HAP-1 (cell line): ENCODE results near the gene SPOP.

Source experiments
- DNase-seq, 2 experiments: peaks; one replicate each; pipeline ENCODE4 v3.0.0-alpha.2; 2016 to 2020; ENCODE audit warnings: low spot score in 2 of 2
- H3K27me3 ChIP-seq: fragments of 250-450 bp; sonication (Bioruptor Pico); 2 replicates; pipeline ENCODE4 v1.5.1; 2020; ENCODE audit warnings: low read depth, mild to moderate bottlenecking, moderate library complexity
- H3K36me3 ChIP-seq: fragments of 250-450 bp; sonication (Bioruptor Pico); replicated peaks from 2 replicates; pipeline ENCODE4 v1.5.1; 2020; ENCODE audit warnings: mild to moderate bottlenecking
- H3K4me1 ChIP-seq: fragments of 250-450 bp; sonication (Bioruptor Pico); 2 replicates; pipeline ENCODE4 v1.5.1; 2020; ENCODE audit warnings: mild to moderate bottlenecking
- H3K4me3 ChIP-seq: fragments of 250-450 bp; sonication (Bioruptor Pico); 2 replicates; pipeline ENCODE4 v1.5.1; 2020; ENCODE audit warnings: mild to moderate bottlenecking, moderate library complexity
- H3K9me3 ChIP-seq: fragments of 250-450 bp; sonication (Bioruptor Pico); 2 replicates; pipeline ENCODE4 v1.5.1; 2020; ENCODE audit warnings: mild to moderate bottlenecking, moderate library complexity
- in situ Hi-C: fragments of 300-500 bp; cut with MboI; formaldehyde crosslinking; loops from 3 replicates; pipeline ENCODE4 v1.14.3; 2020; ENCODE audit warnings: low sequenced_read_pairs, inconsistent platforms, mixed read lengths

SPOP gene

GRCh38 chr17:49577963-49578362 lies 99.9 kb downstream of the SPOP start:
- no peak for DNase-seq
- Histone ChIP-seq H3K4me1 (peaks cover 3% of the 10 kb centered on the region; the same call in 1 of the 2 replicates), H3K36me3 (no peaks in the 10 kb centered on the region), H3K4me3 (no peak overlapping the region), H3K9me3 (no peaks in the 10 kb centered on the region), H3K27me3 (no peaks in the 10 kb centered on the region)
- in situ Hi-C loops: loop anchor here (10.0 kb wide), 1 partner anchor 427 kb away; no protein-coding TSS in a partner anchor

- Histone ChIP-seq H3K4me1 (peaks cover 3% of the 10 kb centered on the region; the same call in 1 of the 2 replicates), H3K27me3 (no peaks in the 10 kb centered on the region), H3K9me3 (no peaks in the 10 kb centered on the region), H3K36me3 (no peaks in the 10 kb centered on the region), H3K4me3 (no peak overlapping the region)
- in situ Hi-C loops: loop anchor here (10.0 kb wide), 1 partner anchor 427 kb away; no protein-coding TSS in a partner anchor
- DNase-seq: no peak
These were observed 100.3 kb downstream of the SPOP start for GRCh38 chr17:49577650-49577934.

DNA sequence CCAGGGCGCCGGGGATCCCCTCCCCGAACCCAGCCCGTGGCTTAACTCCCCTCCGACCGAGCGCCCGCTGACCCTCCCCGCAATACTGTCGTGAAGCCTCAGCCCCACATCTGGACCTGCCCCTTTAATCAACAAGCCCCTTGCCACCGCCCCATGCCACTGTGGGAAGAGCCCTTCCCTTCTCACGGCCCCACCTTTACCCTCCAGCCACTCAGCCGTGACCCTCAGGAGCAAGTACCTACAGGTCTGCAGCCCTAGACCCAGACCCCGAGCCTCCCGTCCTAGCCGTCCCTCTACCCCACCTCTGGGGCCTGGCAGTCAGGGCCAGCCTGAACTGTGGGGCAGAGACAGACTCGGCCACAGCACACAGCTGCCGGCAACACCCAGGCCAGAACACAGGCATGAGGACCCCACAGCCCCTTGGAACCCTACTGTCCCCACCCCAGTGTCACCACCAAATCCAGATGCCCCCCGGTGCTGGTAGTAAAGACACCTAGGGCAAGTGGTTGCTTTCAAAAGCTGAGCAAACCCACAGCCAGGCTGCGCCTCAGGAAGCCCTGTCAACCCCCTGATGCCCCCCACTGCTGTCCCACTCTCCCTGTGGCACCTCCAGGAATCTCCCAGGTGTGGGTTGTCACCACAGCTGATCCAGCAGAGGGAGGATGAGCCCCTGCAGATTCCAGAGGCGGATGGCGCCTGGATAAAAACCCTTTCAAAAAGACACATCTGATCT lies 100.8 kb downstream of the SPOP start:
- in situ Hi-C loops: loop anchor here (10.0 kb wide), 1 partner anchor 428 kb away; no protein-coding TSS in a partner anchor

DNA sequence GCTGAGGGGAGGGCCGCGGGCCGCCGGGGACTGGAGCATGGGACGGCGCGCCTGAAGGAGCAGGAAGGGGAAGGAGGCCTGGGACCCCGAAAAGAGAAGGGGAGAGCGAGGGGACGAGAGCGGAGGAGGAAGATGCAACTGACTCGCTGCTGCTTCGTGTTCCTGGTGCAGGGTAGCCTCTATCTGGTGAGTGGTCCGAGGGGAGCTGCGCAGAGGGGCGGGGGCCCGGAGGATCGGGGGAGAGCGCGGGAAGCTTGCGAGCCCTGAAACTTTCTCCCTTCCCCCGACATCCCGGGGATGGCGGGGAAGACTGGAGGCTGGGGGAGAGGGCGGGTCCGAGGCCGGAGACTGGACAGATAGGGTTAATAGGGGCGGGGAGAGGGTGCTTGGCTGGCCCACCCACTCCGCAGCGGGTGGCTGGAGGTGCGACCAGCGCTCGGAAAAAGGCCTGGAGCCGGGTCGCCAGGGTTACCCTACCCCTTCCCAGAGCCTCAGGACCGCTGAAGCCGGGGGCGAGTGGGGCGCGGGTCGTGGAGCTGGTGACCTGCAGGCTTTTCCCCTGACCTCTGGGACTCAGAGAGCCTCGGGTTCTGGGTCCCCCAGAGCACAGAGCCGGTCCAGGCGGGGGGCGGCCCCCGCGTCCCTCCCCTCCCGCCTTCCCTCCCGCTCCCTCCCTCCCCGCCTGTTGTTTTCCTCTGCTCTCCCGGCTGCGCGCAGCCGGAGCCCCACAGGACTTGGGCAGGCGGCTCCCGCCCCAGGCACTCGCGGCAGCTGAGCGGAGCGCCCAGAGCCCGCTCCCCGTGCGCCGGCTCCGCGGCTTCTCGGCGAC lies 101.6 kb downstream of the SPOP start:
- H3K4me3 ChIP-seq: peak overlapping the region; percentile 48
- H3K9me3 ChIP-seq: no peaks in the 10 kb centered on the region
- H3K27me3 ChIP-seq: no peaks in the 10 kb centered on the region
- H3K4me1 ChIP-seq: peaks cover 3% of the 10 kb centered on the region; the same call in 1 of the 2 replicates
- H3K36me3 ChIP-seq: no peaks in the 10 kb centered on the region
- in situ Hi-C loops: loop anchor here (10.0 kb wide), 1 partner anchor 428 kb away; no protein-coding TSS in a partner anchor
- DNase-seq: peak; percentile 49 to 82

More for the DNA sequence above, 100.8 kb downstream of the SPOP start:
- no peaks in the 10 kb centered on the region for H3K9me3 ChIP-seq
- no peaks in the 10 kb centered on the region for H3K27me3 ChIP-seq
- DNase-seq: no peak
- H3K36me3 ChIP-seq: no peaks in the 10 kb centered on the region
- peaks cover 3% of the 10 kb centered on the region; the same call in 1 of the 2 replicates for H3K4me1 ChIP-seq
- H3K4me3 ChIP-seq: peak overlapping the region; percentile 48

GRCh38 chr17:49575679-49576087 lies 102.2 kb downstream of the SPOP start, which contains the start of gene NXPH3:
NXPH3 (plus strand) TSS chr17:49575871; CDS start chr17:49576220, 349 bp downstream.
- H3K9me3 ChIP-seq: no peaks in the 10 kb centered on the region
- H3K4me1 ChIP-seq: peaks cover 3% of the 10 kb centered on the region; the same call in 1 of the 2 replicates
- in situ Hi-C loops: loop anchor here (10.0 kb wide), 1 partner anchor 429 kb away; no protein-coding TSS in a partner anchor
- no peaks in the 10 kb centered on the region for H3K36me3 ChIP-seq
- H3K27me3 ChIP-seq: no peaks in the 10 kb centered on the region
- H3K4me3 ChIP-seq: peak within 1 kb of the TSS; percentile 48
- peak; percentile 53 to 82 for DNase-seq

DNA sequence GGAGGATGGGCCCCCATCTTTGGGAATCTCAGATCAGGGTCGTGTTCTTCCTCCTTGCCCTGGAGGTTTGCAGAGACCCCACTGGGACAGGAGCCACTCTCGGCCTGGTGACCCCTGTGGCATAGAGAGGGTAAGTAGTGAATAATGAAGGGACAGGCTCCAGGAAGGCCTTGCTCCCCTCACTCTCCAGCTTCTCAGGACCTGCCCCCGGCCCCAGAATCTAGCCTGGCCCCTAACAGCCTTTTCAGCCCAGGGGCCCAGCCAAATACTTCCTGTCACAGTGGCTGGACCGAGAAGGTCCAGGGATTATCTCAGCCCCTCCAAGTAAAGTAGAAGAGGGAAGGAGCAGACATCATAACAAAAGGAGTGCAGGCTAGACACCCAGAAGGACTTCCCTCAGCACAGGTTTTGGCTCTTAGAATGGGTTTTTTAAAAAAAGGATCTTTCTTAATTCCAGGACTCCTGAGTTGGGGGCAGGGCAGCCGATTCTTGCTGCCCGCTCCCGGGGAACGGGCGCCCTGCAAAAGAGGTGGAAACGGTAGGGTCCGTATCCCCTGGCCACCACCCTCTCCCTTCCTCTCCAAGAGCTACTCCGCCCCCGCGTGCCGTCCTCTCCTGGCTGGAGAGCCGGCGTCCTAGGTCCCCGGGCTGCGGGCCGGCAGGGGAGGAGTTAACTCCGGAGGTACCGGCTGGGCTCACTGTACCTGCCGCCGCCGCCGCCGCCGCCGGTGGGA lies 102.8 kb downstream of the SPOP start:
- Histone ChIP-seq H3K4me1 (peaks cover 5% of the 10 kb centered on the region), H3K27me3 (no peaks in the 10 kb centered on the region), H3K36me3 (no peaks in the 10 kb centered on the region), H3K9me3 (no peaks in the 10 kb centered on the region), H3K4me3 (peak overlapping the region; percentile 48)
- in situ Hi-C loops: loop anchor here (5.0 to 10.0 kb wide), 3 partner anchors 122 to 430 kb away; no protein-coding TSS in a partner anchor
- DNase-seq: no peak

- no peaks in the 10 kb centered on the region for H3K9me3 ChIP-seq
- H3K36me3 ChIP-seq: no peaks in the 10 kb centered on the region
- no peak for DNase-seq
- no peak overlapping the region for H3K4me3 ChIP-seq
- H3K27me3 ChIP-seq: no peaks in the 10 kb centered on the region
- in situ Hi-C loops: loop anchor here (5.0 to 10.0 kb wide), 3 partner anchors 123 to 430 kb away; no protein-coding TSS in a partner anchor
- H3K4me1 ChIP-seq: peaks cover 6% of the 10 kb centered on the region
These were observed 103.5 kb downstream of the SPOP start for GRCh38 chr17:49574323-49574781.

GRCh38 chr17:49573510-49574322 lies 104.2 kb downstream of the SPOP start:
- H3K27me3 ChIP-seq: no peaks in the 10 kb centered on the region
- no peak overlapping the region for H3K4me3 ChIP-seq
- no peak for DNase-seq
- no peaks in the 10 kb centered on the region for H3K36me3 ChIP-seq
- H3K9me3 ChIP-seq: no peaks in the 10 kb centered on the region
- H3K4me1 ChIP-seq: peaks cover 6% of the 10 kb centered on the region
- in situ Hi-C loops: loop anchor here (5.0 to 10.0 kb wide), 3 partner anchors 124 to 431 kb away; no protein-coding TSS in a partner anchor

- H3K4me3 ChIP-seq: no peak overlapping the region
- in situ Hi-C loops: loop anchor here (5.0 to 10.0 kb wide), 3 partner anchors 124 to 432 kb away; no protein-coding TSS in a partner anchor
- H3K9me3 ChIP-seq: no peaks in the 10 kb centered on the region
- DNase-seq: no peak
- no peaks in the 10 kb centered on the region for H3K36me3 ChIP-seq
- no peaks in the 10 kb centered on the region for H3K27me3 ChIP-seq
- peaks cover 8% of the 10 kb centered on the region for H3K4me1 ChIP-seq
These were observed 105.0 kb downstream of the SPOP start for GRCh38 chr17:49572806-49573420.

DNA sequence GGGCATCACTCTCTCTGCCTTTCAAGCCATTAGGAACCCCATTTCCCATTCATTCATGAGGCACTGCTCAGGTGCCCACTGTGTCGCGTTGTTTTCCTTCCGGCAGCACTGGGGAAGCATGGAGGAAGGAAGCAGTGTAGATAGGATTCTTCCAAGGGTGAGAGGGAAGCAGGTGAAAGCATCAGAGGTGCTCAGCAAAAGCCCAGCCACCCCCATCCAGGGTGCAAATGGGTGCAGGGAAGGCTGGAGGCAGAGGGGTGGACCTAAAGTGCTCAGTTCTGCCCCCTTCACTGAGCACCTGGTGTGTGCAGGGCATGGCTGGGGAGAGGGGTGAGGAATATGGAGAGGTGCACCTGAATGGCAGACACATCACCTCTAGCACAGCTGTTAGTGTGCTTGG lies 105.7 kb downstream of the SPOP start:
- Histone ChIP-seq H3K9me3 (no peaks in the 10 kb centered on the region), H3K27me3 (peaks cover 5% of the 10 kb centered on the region), H3K36me3 (no peaks in the 10 kb centered on the region), H3K4me3 (no peak overlapping the region), H3K4me1 (peaks cover 8% of the 10 kb centered on the region)
- in situ Hi-C loops: loop anchor here (5.0 to 10.0 kb wide), 3 partner anchors 125 to 433 kb away; no protein-coding TSS in a partner anchor
- no peak for DNase-seq

DNA sequence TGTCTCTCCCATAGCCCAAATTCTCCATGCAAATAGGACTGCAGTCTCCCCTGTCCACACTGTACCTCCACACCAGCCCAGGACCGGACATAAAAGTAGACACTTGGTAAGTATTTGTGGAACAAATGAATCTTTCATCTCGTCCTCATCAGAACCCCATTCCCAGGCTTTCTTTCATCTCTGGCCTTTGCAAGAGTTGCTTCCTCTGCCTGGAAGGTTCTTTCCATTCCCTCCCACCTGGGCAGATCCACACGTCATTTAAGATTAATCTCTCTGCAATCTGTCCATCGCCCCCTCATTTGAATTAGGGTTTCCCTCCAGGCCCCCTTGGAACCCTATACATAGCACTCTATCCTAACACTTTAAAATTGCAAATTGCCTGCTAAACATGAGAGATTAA lies 106.1 kb downstream of the SPOP start:
- in situ Hi-C loops: loop anchor here (5.0 to 10.0 kb wide), 3 partner anchors 126 to 433 kb away; no protein-coding TSS in a partner anchor
- no peaks in the 10 kb centered on the region for H3K9me3 ChIP-seq

GRCh38 chr17:49571283-49571682 lies 106.6 kb downstream of the SPOP start:
- Histone ChIP-seq H3K4me1 (peaks cover 5% of the 10 kb centered on the region), H3K27me3 (peaks cover 13% of the 10 kb centered on the region), H3K36me3 (no peaks in the 10 kb centered on the region), H3K4me3 (no peak overlapping the region), H3K9me3 (no peaks in the 10 kb centered on the region)
- in situ Hi-C loops: loop anchor here (5.0 to 10.0 kb wide), 3 partner anchors 126 to 434 kb away; no protein-coding TSS in a partner anchor
- no peak for DNase-seq

More for the DNA sequence above, 106.1 kb downstream of the SPOP start:
- Histone ChIP-seq H3K4me1 (peaks cover 5% of the 10 kb centered on the region), H3K4me3 (no peak overlapping the region), H3K36me3 (no peaks in the 10 kb centered on the region), H3K27me3 (peaks cover 9% of the 10 kb centered on the region)
- no peak for DNase-seq
